GM23338 (cell line): ENCODE results near the gene ASAH2. TPM values are rescaled to one million over a fixed set of nuclear protein-coding genes. Genes with fewer than 3 reads are reported as not detected.

Experiments
- ATAC-seq: fragments of 200-7000 bp; cut with Tn5 transposase; 3 replicates; pipeline ENCODE4 v1.9.1; 2020
- DNase-seq: peaks from one replicate; pipeline ENCODE4 v3.0.0-alpha.2; 2015; ENCODE audit warnings: low spot score
- H2AFZ ChIP-seq: fragments of 200-600 bp; sonication (generic); 2 replicates; pipeline ENCODE4 v1.8.0; 2016; ENCODE audit warnings: antibody characterized with exemption, mild to moderate bottlenecking, moderate library complexity
- H3F3A ChIP-seq: fragments of 200-600 bp; sonication (generic); replicated peaks from 2 replicates; pipeline ENCODE4 v1.8.0; 2017; ENCODE audit warnings: antibody characterized with exemption, mixed run types, low read depth
- H3K27ac ChIP-seq: fragments of 200-600 bp; sonication (generic); 2 replicates; pipeline ENCODE4 v1.6.1; 2016; ENCODE audit warnings: low read depth
- H3K27me3 ChIP-seq: fragments of 200-600 bp; sonication (generic); 2 replicates; pipeline ENCODE4 v1.8.0; 2016; ENCODE audit warnings: mild to moderate bottlenecking, mixed run types, moderate library complexity; ENCODE audit not compliant: insufficient read depth
- H3K36me3 ChIP-seq: fragments of 200-600 bp; sonication (generic); 2 replicates; pipeline ENCODE4 v1.8.0; 2016; ENCODE audit warnings: mild to moderate bottlenecking; ENCODE audit not compliant: insufficient read depth
- H3K4me1 ChIP-seq: fragments of 200-600 bp; sonication (generic); 2 replicates; pipeline ENCODE4 v1.8.0; 2016; ENCODE audit warnings: mild to moderate bottlenecking, moderate library complexity; ENCODE audit not compliant: insufficient read depth
- H3K4me2 ChIP-seq: fragments of 200-600 bp; sonication (generic); 2 replicates; pipeline ENCODE4 v1.7.1; 2017; ENCODE audit warnings: mixed run types
- H3K4me3 ChIP-seq: fragments of 200-600 bp; sonication (generic); 2 replicates; pipeline ENCODE4 v1.6.1; 2016; ENCODE audit warnings: mixed run types
- H3K79me2 ChIP-seq: fragments of 200-600 bp; sonication (generic); replicated peaks from 2 replicates; pipeline ENCODE4 v1.8.0; 2017; ENCODE audit warnings: mild to moderate bottlenecking; ENCODE audit not compliant: insufficient read depth
- H3K9me2 ChIP-seq: fragments of 200-600 bp; sonication (generic); 2 replicates; pipeline ENCODE4 v1.8.0; 2017; ENCODE audit not compliant: insufficient read depth
- H4K20me1 ChIP-seq: fragments of 200-600 bp; sonication (generic); replicated peaks from 2 replicates; pipeline ENCODE4 v1.8.0; 2017; ENCODE audit warnings: mild to moderate bottlenecking; ENCODE audit not compliant: insufficient read depth
- H3K27ac Mint-ChIP-seq: 2 replicates; pipeline ENCODE4 v1.8.0; 2020; ENCODE audit warnings: inconsistent platforms, mild to moderate bottlenecking, moderate library complexity, mixed read lengths
- H3K27me3 Mint-ChIP-seq: 3 replicates; pipeline ENCODE4 v1.8.0; 2022; ENCODE audit warnings: low read depth, mild to moderate bottlenecking, moderate library complexity, mixed read lengths, inconsistent platforms; ENCODE audit not compliant: insufficient read depth, poor library complexity
- H3K36me3 Mint-ChIP-seq: 3 replicates; pipeline ENCODE4 v1.8.0; 2021; ENCODE audit warnings: low read depth, mild to moderate bottlenecking, inconsistent platforms, moderate library complexity, mixed read lengths
- H3K4me1 Mint-ChIP-seq: 3 replicates; pipeline ENCODE4 v1.8.0; 2020; ENCODE audit warnings: mild to moderate bottlenecking, inconsistent platforms, mixed read lengths
- H3K4me3 Mint-ChIP-seq: 3 replicates; pipeline ENCODE4 v1.8.0; 2021; ENCODE audit warnings: moderate library complexity, mild to moderate bottlenecking, inconsistent platforms, mixed read lengths
- H3K9me3 Mint-ChIP-seq: 3 replicates; pipeline ENCODE4 v1.8.0; 2020; ENCODE audit warnings: moderate library complexity, mild to moderate bottlenecking, inconsistent platforms, mixed read lengths
- CTCF ChIP-seq, 2 experiments: fragments of 200-600 bp in 1 of 2; sonication (generic) in 1 of 2; conservative IDR thresholded peaks; 2 replicates each; pipeline versions ENCODE4 v1.5.1 to v1.6.1; 2016 to 2017; ENCODE audit warnings: antibody characterized with exemption in 2 of 2, low read depth in 2 of 2, mild to moderate bottlenecking in 2 of 2, moderate library complexity in 1 of 2
- ETS1 ChIP-seq: IDR thresholded peaks from 2 replicates; pipeline ENCODE4 v1.6.1; 2016; ENCODE audit warnings: antibody characterized with exemption
- EZH2 ChIP-seq: fragments of 200-600 bp; sonication (generic); IDR thresholded peaks from one replicate; pipeline ENCODE4 v1.8.0; 2017; ENCODE audit warnings: antibody characterized with exemption, mild to moderate bottlenecking, low read depth; ENCODE audit not compliant: unreplicated experiment
- JUNB ChIP-seq: IDR thresholded peaks from one replicate; pipeline ENCODE4 v1.6.1; 2016; ENCODE audit warnings: antibody characterized with exemption; ENCODE audit not compliant: unreplicated experiment
- NANOG ChIP-seq: IDR thresholded peaks from 2 replicates; pipeline ENCODE4 v1.6.1; 2016; ENCODE audit warnings: antibody characterized with exemption, borderline replicate concordance
- POLR2AphosphoS5 ChIP-seq: IDR thresholded peaks from 2 replicates; pipeline ENCODE4 v1.6.1; 2016; ENCODE audit warnings: antibody characterized with exemption, low read depth
- STAT1 ChIP-seq: IDR thresholded peaks from one replicate; pipeline ENCODE4 v1.6.1; 2016; ENCODE audit warnings: antibody characterized with exemption; ENCODE audit not compliant: unreplicated experiment
- ZNF114 ChIP-seq: fragments of 250-450 bp; sonication (Bioruptor Pico); IDR thresholded peaks from 2 replicates; pipeline ENCODE4 v1.5.0; 2020; ENCODE audit warnings: mild to moderate bottlenecking, moderate library complexity
- polyA plus RNA-seq: library from polyadenylated mRNA; unstranded; fragments of >200 nt; fragmentation: Nextera tagmentation; extraction: Ambion mirVana; gene quantifications from 2 replicates; pipeline ENCODE4 v1.2.1, GENCODE V29; 2016
- total RNA-seq: library from RNA; depleted of rRNA; stranded (reverse); fragments of >200 nt; shearing (Covaris generic); gene quantifications from 2 replicates; pipeline ENCODE4 v1.2.3, GENCODE V29; 2014
- TF ChIP-seq, protein P1 (sequence below): fragments of 250-450 bp; sonication (Bioruptor Pico); IDR thresholded peaks from 2 replicates; pipeline ENCODE4 v1.5.0; 2020; ENCODE audit warnings: mild to moderate bottlenecking, moderate library complexity

ASAH2 gene
- total and polyA plus RNA-seq, 2 experiments from 2014 or later = 0.17 to 0.92 TPM

DNA sequence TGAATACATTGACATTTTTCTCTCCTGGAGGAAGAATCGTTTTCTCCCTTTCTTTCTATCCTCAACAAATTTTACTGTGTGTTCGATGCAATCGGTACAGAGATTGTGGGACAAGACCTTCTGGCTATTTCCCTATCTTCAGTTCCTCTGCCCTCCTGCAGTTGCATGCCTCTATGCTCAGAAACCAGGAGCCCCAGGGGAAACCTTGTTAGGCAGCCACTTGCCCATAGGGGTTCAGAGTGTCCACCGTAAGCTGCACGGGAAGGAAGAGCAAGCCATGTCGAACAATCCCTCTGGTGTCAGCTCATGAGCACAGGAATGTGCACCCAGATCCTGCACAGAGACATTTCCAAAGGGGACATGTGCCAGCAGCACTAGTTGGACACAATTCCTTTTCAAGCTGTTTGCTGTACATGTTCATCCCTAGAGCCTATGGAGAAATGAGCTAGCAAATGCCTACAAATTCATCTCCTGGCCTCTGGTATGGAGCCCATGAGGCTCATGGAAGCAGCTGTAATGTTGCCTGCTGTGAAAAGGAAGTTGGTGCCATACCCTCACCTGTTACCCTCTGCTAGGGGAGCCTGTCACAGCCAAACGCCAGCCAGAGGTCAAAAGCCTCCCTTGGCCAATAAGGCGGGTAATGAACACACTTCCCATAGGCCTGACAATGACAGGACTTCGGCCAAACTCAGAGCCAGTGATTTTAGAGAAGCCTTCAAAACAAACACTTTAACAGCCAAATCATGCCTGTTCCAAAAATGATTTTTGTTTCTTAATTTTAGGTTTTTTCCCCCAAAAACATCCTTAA, 35.9 kb upstream of the ASAH2 start:
- H3K27me3 Mint-ChIP-seq = no peaks in the 10 kb centered on the region
- Histone ChIP-seq H3K79me2 (no peaks in the 10 kb centered on the region), H3K27me3 (no peaks in the 10 kb centered on the region), H3K36me3 (no peaks in the 10 kb centered on the region), H3K4me3 (no peak overlapping the region), H3K27ac (no peak overlapping the region), H3F3A (no peaks in the 10 kb centered on the region), H3K4me2 (no peak overlapping the region), H3K9me2 (no peaks in the 10 kb centered on the region), H2AFZ (0 out of 2 replicates have a peak overlapping the region, but pooled peaks have one; percentile 2), H3K4me1 (no peaks in the 10 kb centered on the region), H4K20me1 (no peaks in the 10 kb centered on the region)
- H3K4me3 Mint-ChIP-seq = no peak overlapping the region
- no peaks in the 10 kb centered on the region for H3K36me3 Mint-ChIP-seq
- peak; percentile 54 for ATAC-seq
- peak; percentile 28 for DNase-seq
- TF ChIP-seq JUNB (no peak), NANOG (no peak), STAT1 (no peak), ZNF114 (CRISPR knock-in tag) (no peak), ETS1 (no peak), EZH2 (no peak), CTCF (conservative IDR thresholded peaks at IDR 0.05; ENCODE audit: low read depth in 2 of 2) (no peak), POLR2AphosphoS5 (no peak)
- TF ChIP-seq, protein P1, sequence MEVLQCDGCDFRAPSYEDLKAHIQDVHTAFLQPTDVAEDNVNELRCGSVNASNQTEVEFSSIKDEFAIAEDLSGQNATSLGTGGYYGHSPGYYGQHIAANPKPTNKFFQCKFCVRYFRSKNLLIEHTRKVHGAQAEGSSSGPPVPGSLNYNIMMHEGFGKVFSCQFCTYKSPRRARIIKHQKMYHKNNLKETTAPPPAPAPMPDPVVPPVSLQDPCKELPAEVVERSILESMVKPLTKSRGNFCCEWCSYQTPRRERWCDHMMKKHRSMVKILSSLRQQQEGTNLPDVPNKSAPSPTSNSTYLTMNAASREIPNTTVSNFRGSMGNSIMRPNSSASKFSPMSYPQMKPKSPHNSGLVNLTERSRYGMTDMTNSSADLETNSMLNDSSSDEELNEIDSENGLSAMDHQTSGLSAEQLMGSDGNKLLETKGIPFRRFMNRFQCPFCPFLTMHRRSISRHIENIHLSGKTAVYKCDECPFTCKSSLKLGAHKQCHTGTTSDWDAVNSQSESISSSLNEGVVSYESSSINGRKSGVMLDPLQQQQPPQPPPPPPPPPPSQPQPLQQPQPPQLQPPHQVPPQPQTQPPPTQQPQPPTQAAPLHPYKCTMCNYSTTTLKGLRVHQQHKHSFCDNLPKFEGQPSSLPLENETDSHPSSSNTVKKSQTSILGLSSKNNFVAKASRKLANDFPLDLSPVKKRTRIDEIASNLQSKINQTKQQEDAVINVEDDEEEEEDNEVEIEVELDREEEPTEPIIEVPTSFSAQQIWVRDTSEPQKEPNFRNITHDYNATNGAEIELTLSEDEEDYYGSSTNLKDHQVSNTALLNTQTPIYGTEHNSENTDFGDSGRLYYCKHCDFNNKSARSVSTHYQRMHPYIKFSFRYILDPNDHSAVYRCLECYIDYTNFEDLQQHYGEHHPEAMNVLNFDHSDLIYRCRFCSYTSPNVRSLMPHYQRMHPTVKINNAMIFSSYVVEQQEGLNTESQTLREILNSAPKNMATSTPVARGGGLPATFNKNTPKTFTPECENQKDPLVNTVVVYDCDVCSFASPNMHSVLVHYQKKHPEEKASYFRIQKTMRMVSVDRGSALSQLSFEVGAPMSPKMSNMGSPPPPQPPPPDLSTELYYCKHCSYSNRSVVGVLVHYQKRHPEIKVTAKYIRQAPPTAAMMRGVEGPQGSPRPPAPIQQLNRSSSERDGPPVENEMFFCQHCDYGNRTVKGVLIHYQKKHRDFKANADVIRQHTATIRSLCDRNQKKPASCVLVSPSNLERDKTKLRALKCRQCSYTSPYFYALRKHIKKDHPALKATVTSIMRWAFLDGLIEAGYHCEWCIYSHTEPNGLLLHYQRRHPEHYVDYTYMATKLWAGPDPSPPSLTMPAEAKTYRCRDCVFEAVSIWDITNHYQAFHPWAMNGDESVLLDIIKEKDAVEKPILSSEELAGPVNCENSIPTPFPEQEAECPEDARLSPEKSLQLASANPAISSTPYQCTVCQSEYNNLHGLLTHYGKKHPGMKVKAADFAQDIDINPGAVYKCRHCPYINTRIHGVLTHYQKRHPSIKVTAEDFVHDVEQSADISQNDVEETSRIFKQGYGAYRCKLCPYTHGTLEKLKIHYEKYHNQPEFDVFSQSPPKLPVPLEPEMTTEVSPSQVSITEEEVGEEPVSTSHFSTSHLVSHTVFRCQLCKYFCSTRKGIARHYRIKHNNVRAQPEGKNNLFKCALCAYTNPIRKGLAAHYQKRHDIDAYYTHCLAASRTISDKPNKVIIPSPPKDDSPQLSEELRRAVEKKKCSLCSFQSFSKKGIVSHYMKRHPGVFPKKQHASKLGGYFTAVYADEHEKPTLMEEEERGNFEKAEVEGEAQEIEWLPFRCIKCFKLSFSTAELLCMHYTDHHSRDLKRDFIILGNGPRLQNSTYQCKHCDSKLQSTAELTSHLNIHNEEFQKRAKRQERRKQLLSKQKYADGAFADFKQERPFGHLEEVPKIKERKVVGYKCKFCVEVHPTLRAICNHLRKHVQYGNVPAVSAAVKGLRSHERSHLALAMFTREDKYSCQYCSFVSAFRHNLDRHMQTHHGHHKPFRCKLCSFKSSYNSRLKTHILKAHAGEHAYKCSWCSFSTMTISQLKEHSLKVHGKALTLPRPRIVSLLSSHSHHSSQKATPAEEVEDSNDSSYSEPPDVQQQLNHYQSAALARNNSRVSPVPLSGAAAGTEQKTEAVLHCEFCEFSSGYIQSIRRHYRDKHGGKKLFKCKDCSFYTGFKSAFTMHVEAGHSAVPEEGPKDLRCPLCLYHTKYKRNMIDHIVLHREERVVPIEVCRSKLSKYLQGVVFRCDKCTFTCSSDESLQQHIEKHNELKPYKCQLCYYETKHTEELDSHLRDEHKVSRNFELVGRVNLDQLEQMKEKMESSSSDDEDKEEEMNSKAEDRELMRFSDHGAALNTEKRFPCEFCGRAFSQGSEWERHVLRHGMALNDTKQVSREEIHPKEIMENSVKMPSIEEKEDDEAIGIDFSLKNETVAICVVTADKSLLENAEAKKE = no peak
- H3K4me1 Mint-ChIP-seq = peaks cover 4% of the 10 kb centered on the region; the same call in 2 of the 3 replicates
- no peaks in the 10 kb centered on the region for H3K9me3 Mint-ChIP-seq
- no peak overlapping the region for H3K27ac Mint-ChIP-seq
